GM21825 (cell line): Measurements from ENCODE around the gene AUTS2.

Experiments
- ATAC-seq: cut with Tn5 transposase; IDR thresholded peaks from one replicate; pipeline ENCODE4 v1.9.1; 2021; ENCODE audit warnings: mild to moderate bottlenecking, moderate library complexity; ENCODE audit not compliant: unreplicated experiment

The AUTS2 gene

DNA sequence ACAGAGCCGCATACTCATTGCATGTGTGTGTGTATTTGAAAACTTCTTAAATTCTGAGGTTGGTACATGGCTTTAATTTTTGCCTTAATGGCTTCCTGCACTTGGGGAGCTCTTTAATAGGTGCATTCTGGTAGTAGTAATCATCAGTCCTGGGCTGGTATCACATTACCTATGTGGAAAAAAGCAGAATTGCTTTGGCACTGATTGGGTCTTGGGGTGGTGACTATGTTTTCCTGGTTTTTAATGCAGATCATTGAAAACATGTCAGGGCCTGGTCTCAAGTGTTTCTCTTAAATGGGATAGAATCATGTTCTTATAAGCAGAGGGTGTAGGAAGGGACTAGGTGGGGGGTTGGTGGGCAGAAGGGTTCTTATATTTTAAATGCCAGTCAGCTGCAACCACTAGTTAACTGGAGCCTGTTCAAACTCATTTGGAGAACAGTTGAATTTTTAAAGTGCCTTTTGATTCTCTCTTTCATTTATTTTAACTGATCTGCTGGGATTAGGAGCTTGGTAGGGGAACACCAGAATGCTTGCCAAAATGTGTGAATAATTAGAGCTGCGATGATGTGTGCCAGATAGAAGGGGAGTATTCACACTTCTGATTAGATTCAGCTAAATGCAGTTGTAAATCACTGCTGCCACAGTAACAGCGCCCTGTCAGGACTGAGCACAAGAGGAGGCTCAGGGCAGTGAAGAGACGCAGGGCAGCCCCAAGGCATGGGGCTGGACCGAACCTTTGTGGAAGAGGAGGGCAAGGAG is 900.1 kb downstream of the AUTS2 start:
- no peak for ATAC-seq

- no peak for ATAC-seq
These were observed 902.0 kb downstream of the AUTS2 start for GRCh38 chr7:70500261-70500660.

DNA sequence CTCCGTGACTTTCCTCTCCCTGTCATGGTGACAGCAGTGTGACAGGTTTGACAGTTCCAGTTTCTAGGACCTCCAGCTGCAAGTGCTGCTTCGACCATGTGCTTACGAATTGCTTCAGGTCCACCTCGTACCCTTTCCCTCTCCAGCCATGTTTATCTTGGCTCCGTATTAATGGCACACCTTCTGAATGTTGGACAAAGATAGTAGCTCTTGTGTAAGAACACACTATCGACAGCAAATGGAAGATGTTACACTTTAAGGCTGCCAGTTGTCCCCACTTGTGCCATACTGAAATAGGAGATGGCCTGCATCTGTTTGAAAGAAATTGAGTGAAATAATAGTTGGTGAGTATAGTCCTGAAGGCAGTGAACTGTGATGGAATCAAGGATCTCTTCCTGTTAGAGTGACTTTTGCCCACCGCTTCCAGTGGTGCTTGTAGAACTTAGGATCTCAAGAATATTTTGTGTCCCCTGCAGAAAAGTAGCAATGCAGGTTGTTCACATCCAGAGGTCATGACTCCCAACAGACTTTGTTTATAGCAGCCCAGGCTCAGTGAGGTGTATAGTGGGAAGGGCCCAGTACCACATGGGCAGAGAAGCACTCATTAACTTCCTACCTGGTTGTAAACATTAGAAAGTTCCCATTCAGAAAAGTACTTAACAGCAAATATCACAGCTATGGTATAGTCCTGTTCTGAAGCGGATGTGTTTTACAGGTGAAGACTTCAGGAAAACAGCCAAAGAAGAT is 904.0 kb downstream of the AUTS2 start:
- no peak for ATAC-seq

GRCh38 chr7:70504254-70504653 is 906.0 kb downstream of the AUTS2 start:
- no peak for ATAC-seq

- no peak for ATAC-seq
These were observed 907.2 kb downstream of the AUTS2 start for GRCh38 chr7:70505468-70505867.

GRCh38 chr7:70505886-70506285 is 907.6 kb downstream of the AUTS2 start:
- ATAC-seq = no peak

GRCh38 chr7:70506434-70506833 is 908.2 kb downstream of the AUTS2 start:
- ATAC-seq = no peak

DNA sequence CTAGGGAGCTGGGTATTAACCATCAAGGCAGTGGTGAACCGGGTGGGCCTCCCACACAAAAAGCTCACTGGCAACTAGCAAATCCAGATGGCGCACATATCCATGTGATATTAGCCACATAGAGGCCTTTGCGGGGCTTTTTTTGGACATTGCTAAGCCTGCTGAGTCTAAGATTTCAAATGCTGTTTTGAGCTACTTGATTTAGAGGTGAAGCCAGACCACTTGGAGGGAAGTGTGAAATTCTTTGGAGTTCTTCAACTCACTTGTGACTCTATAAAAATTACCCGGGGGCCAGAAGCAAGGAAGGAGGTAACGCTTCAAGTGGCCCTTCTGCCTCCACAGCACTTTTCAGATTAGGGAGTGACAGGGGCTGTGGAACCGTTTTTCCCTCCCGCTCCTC is 913.9 kb downstream of the AUTS2 start:
- ATAC-seq = no peak

- no peak for ATAC-seq
These were observed 914.5 kb downstream of the AUTS2 start for GRCh38 chr7:70512761-70513160.

DNA sequence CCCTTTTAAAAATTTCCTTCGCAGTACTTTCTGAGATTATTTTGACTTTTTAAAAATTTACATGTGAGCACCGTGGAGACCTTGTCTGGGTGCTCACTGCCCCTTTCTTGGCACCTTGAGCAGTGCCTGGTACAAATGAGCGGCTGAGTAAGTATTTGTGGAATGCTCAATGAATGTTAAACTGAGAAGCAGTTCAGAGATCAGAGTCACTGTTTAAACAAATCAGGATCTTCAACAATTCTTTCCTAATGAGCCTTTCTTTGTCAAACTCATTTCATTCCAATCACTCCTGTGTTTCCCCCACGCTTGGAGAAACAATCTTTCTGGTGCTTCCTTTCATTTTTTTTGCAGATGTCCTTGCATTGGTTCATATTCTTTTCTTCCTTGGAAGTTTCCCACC is 922.3 kb downstream of the AUTS2 start:
- ATAC-seq = no peak

DNA sequence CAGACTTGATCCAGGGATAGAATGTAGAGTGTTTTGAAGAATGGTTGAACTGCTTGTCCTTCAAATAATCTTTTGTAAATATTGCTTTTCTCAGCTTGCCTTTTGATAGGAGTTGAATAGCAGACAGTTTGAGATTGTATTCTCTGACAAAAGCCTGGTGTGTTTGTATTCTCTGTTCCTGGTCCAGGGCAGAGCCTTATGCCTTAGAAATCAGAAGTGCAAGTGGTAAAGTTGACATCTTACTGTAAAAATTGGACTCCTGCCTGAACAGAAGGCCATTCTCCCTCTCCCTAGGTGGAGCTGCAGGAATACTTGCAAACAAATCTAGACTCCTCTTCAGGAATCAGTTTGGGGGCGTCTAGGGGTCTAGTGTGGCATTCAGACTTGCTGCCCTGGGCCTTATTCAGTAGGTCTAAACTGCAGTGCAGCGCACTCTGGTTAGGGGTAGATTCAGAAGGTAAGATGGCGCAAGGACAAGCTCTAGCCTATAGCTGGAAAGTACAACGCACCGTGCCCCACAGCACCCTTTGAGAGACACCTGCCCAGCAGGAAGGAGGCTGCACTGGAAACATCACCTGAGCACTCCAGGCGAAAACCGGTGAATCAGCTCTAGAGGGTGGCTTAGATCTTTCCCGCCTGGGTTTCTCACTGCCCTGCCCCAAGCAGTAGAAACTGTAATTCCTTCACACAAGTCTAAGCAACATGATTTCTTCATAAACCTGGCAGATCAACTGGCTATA is 925.1 kb downstream of the AUTS2 start:
- no peak for ATAC-seq

DNA sequence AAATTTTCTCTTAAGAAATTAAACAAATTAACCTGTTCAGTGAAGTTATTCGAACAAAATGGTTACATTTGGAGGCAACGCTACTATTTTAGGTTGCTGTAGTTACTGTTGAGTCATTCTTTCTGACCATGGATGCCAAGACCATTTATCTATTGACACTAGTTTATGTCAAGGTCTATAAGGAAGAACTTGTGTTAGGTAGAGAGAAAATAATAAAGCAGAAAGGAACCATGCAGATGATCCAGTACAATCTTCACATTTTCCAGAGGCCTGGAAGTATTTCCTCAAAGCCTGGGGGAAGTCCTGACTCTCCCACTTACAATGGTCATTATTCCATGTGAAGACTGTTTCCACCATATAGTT is 925.7 kb downstream of the AUTS2 start:
- no peak for ATAC-seq

DNA sequence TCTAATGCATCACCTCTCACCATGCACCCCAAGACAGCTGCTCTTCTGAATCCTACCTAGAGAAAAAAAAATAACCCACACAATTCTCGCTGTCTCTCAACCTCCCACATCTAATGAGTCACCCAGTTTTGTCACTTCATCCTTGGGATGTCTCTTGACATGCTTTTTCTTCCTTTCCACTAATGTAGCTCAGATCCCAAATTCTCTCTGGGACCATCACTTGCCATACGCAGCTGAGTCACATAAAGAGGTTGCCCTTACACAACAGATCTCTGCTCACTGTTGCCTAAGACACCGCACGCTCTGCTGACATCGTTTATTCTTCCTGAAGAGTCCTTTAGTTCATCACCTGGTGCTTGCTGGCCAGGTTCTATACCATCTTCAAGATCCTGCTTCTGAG is 927.7 kb downstream of the AUTS2 start:
- ATAC-seq = no peak

GRCh38 chr7:70527520-70528115 is 929.3 kb downstream of the AUTS2 start:
- ATAC-seq = no peak

DNA sequence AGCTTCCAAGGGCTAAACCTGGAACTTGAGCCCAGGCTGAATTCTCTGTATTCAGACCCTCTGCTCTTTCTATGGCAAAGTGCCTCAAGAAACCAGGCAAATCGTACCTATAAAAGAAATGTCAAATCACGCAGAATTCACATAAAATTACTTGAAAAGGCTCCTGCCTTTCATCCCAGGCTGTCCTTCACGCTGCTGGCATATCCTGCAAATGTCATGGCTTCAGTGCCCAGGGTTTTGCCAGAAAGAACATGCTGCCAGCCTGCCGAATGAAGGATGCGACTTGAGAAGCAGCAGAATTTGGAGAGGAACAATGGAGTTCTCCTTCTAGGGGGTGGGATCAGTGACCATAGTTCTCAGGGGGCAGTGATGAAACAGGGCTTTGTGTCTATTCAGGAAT is 931.2 kb downstream of the AUTS2 start:
- no peak for ATAC-seq

DNA sequence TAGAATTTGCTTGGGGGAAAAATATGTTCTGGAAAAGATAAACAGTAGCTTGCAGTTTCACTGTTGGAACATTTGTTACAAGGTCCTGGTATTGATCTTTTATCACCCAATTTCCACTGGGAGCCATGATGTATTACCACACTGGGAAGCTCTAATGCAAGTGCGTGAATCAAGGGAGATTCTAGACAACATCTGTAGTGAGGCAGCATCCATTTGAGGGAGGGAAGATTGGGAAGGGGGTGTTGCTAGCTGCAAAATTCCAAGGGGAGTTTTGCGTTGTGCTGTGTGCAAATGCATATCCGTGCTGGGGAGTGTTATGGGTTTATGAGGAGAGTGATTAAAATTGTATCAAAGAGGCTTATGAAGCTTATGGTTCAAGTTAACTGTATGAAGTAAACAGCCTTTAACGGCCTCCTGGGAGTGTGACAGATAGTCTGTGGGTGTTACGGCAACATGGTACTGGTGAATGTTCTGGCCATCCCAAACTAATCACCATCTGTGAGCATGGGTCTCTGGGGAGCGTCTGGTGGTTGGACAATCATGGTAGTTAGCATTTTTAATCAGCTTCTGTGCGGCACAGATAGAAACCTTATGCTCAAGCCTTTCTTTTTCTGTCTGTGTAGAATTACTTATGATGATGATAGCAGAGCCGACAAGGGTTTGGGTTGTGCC is 931.8 kb downstream of the AUTS2 start:
- ATAC-seq = no peak

DNA sequence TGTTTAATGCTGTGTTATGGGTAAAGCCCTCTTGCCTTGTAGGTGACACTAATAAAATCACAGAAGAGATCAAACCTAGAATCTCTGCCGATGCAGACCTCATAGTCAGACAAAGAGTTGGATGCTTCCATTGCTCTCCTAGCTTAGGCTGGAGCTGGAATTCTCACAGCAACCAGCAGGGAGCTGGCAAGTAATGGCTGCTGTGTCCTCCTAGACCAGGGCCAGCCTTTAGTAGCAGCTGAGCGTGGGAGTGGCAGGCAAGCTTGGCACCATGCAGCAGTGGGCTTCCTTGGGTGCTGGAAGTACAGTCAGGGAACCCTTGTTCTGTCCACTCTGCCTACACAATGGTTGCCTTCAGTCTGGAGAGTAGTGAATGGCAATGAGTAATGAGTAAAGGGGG is 935.3 kb downstream of the AUTS2 start:
- ATAC-seq = no peak

DNA sequence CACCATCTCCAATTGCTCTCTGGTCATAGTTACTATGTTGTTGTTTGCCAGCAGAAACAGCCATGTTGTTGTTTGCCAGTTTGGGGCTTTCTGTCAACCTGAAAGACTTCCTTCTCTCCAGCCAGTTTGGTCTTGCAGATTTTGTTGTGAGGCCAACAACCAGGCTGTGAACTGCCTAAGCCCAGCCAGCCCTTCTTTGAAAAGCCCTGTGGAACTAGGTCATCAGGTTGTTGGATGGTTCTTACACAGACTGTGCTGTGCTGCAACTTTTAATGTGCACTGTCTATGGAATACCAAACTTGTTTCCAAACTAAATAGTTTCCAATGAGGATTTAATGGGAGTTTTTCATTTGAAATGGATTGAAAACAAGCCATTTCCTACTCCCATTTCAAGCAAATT is 940.9 kb downstream of the AUTS2 start:
- ATAC-seq = no peak

GRCh38 chr7:70539617-70540016 is 941.3 kb downstream of the AUTS2 start:
- no peak for ATAC-seq

DNA sequence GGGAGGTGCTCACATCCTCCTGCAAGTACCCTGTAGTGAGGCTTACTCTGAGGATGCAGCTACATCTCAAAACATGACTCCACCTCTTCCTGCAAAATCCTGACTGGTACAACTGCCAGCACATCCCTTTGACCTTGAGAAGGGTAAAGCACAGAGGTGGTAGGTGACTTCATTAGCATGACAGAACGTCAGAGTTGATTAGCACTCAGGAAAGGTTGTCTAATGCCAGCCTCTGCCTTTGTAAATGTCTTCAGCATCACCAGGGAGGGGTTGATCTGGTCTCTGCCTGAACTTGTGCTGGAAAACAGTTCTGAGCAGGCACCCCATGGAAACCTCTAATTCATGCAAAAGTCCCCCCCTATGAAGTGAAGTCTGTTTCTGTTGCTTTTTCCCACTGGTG is 942.4 kb downstream of the AUTS2 start:
- no peak for ATAC-seq
